Measurements from ENCODE around the gene SIPA1.

- TF ChIP-seq POLR2A (IDR thresholded peaks at IDR 0.05; ENCODE audit: low read depth, low read length), result no peak
- TF ChIP-seq POLR2AphosphoS5 (IDR thresholded peaks at IDR 0.05; ENCODE audit: low read depth, low read length), result no peak
- TF ChIP-seq TAF1 (IDR thresholded peaks at IDR 0.05; ENCODE audit: borderline replicate concordance, low read depth, low read length), result no peak
These were observed 806 bp upstream of the SIPA1 start for GRCh38 chr11:65637032-65637557.

Data from GM12892 (cell line).